ENCODE results near the gene TMC5. TPM values are rescaled to one million over a fixed set of nuclear protein-coding genes. Genes with fewer than 3 reads are reported as not detected.

Gene TMC5
- total RNA-seq, 1 experiment from 2014 or later: not detected

- H3K79me2 ChIP-seq (ENCODE audit: low read length): no peaks in the 10 kb centered on the region
- no peaks in the 10 kb centered on the region for H3K27me3 ChIP-seq (ENCODE audit: low read length)
- no peak overlapping the region for H3K27ac ChIP-seq (ENCODE audit: low read length)
- no peaks in the 10 kb centered on the region for H4K20me1 ChIP-seq (ENCODE audit: insufficient read depth, low read depth, low read length)
- no peak overlapping the region for H3K4me3 ChIP-seq (ENCODE audit: low read length)
- no peaks in the 10 kb centered on the region for H3K9me2 ChIP-seq (replicated peaks; ENCODE audit: insufficient read depth, low read length)
- no peak for DNase-seq
- H3K36me3 ChIP-seq (ENCODE audit: insufficient read depth, low read length): no peaks in the 10 kb centered on the region
- no peaks in the 10 kb centered on the region for H3K4me1 ChIP-seq (ENCODE audit: low read length)
- H3K4me2 ChIP-seq (ENCODE audit: low read depth, low read length, poor library complexity, severe bottlenecking): no peak overlapping the region
- H2AFZ ChIP-seq (ENCODE audit: low read length): no peak overlapping the region
- no peaks in the 10 kb centered on the region for H3K9me3 ChIP-seq (ENCODE audit: low read length)
- no peak overlapping the region for H3K9ac ChIP-seq (ENCODE audit: low read length)
These were observed 63.6 kb downstream of the TMC5 start for GRCh38 chr16:19481296-19481695.

DNA sequence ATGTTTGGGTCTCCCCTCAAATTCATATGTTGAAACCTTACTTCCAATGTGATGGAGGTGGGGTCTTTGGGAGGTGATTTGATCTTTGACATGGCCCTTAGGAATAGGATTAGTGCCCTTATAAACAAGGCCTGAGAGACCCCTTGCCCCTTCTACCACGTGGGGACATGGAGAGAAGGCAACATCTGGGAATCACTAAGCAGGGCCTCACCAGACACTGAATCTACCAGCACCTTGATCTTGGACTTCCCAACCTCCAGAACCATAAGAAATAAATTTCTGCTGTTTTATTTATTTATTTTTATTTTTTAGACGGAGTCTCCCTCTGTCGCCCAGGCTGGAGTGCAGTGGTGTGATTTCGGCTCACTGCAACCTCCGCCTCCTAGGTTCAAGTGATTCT lies 64.1 kb downstream of the TMC5 start:
- Histone ChIP-seq H3K9me2 (replicated peaks; ENCODE audit: insufficient read depth, low read length) (no peaks in the 10 kb centered on the region), H3K79me2 (ENCODE audit: low read length) (no peaks in the 10 kb centered on the region), H2AFZ (ENCODE audit: low read length) (no peak overlapping the region)

DNA sequence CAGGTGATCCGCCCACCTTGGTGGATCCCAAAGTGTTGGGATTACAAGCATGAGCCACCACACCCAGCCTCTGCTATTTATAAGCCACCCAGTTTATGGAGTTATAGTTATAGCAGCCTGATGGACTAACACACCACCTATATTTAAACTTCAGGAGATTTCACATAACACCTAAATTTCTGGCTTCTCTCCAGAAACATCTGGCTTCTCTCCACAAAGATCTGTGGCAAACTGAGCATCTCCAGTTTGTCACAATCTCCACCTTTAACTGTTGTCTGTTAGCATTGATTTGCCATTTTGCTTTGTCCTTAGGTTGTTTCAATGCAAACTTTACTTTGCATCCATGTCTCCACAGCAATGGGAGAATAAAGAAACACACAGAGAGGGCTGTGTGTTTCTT lies 64.6 kb downstream of the TMC5 start:
- Histone ChIP-seq H3K9me2 (replicated peaks; ENCODE audit: insufficient read depth, low read length) (no peaks in the 10 kb centered on the region), H3K4me2 (ENCODE audit: low read depth, low read length, poor library complexity, severe bottlenecking) (no peak overlapping the region), H3K27me3 (ENCODE audit: low read length) (no peaks in the 10 kb centered on the region), H3K79me2 (ENCODE audit: low read length) (no peaks in the 10 kb centered on the region), H2AFZ (ENCODE audit: low read length) (no peak overlapping the region), H3K36me3 (ENCODE audit: insufficient read depth, low read length) (no peaks in the 10 kb centered on the region), H3K4me3 (ENCODE audit: low read length) (no peak overlapping the region), H3K9me3 (ENCODE audit: low read length) (no peaks in the 10 kb centered on the region), H4K20me1 (ENCODE audit: insufficient read depth, low read depth, low read length) (no peaks in the 10 kb centered on the region), H3K27ac (ENCODE audit: low read length) (no peak overlapping the region), H3K4me1 (ENCODE audit: low read length) (no peaks in the 10 kb centered on the region), H3K9ac (ENCODE audit: low read length) (no peak overlapping the region)
- no peak for DNase-seq

More for the DNA sequence above, 64.1 kb downstream of the TMC5 start:
- H3K9me3 ChIP-seq (ENCODE audit: low read length): no peaks in the 10 kb centered on the region
- H3K4me3 ChIP-seq (ENCODE audit: low read length): no peak overlapping the region
- no peaks in the 10 kb centered on the region for H3K27me3 ChIP-seq (ENCODE audit: low read length)
- no peaks in the 10 kb centered on the region for H4K20me1 ChIP-seq (ENCODE audit: insufficient read depth, low read depth, low read length)
- H3K9ac ChIP-seq (ENCODE audit: low read length): no peak overlapping the region
- H3K36me3 ChIP-seq (ENCODE audit: insufficient read depth, low read length): no peaks in the 10 kb centered on the region
- no peaks in the 10 kb centered on the region for H3K4me1 ChIP-seq (ENCODE audit: low read length)
- no peak overlapping the region for H3K27ac ChIP-seq (ENCODE audit: low read length)
- H3K4me2 ChIP-seq (ENCODE audit: low read depth, low read length, poor library complexity, severe bottlenecking): no peak overlapping the region
- DNase-seq: no peak

- Histone ChIP-seq H3K79me2 (ENCODE audit: low read length) (no peaks in the 10 kb centered on the region), H4K20me1 (ENCODE audit: insufficient read depth, low read depth, low read length) (no peaks in the 10 kb centered on the region), H3K27ac (ENCODE audit: low read length) (no peak overlapping the region), H3K9me2 (replicated peaks; ENCODE audit: insufficient read depth, low read length) (no peaks in the 10 kb centered on the region), H3K4me1 (ENCODE audit: low read length) (no peaks in the 10 kb centered on the region), H3K9me3 (ENCODE audit: low read length) (no peaks in the 10 kb centered on the region), H3K4me3 (ENCODE audit: low read length) (no peak overlapping the region), H3K36me3 (ENCODE audit: insufficient read depth, low read length) (no peaks in the 10 kb centered on the region), H2AFZ (ENCODE audit: low read length) (no peak overlapping the region), H3K4me2 (ENCODE audit: low read depth, low read length, poor library complexity, severe bottlenecking) (no peak overlapping the region), H3K27me3 (ENCODE audit: low read length) (no peaks in the 10 kb centered on the region), H3K9ac (ENCODE audit: low read length) (no peak overlapping the region)
- no peak for DNase-seq
These were observed 66.4 kb downstream of the TMC5 start for GRCh38 chr16:19484096-19484495.

- DNase-seq: no peak
- Histone ChIP-seq H3K27me3 (ENCODE audit: low read length) (no peaks in the 10 kb centered on the region), H3K4me1 (ENCODE audit: low read length) (no peaks in the 10 kb centered on the region), H3K9me2 (replicated peaks; ENCODE audit: insufficient read depth, low read length) (no peaks in the 10 kb centered on the region), H2AFZ (ENCODE audit: low read length) (no peak overlapping the region), H3K27ac (ENCODE audit: low read length) (no peak overlapping the region), H3K4me3 (ENCODE audit: low read length) (no peak overlapping the region), H4K20me1 (ENCODE audit: insufficient read depth, low read depth, low read length) (no peaks in the 10 kb centered on the region), H3K9ac (ENCODE audit: low read length) (no peak overlapping the region), H3K4me2 (ENCODE audit: low read depth, low read length, poor library complexity, severe bottlenecking) (no peak overlapping the region), H3K36me3 (ENCODE audit: insufficient read depth, low read length) (no peaks in the 10 kb centered on the region), H3K79me2 (ENCODE audit: low read length) (no peaks in the 10 kb centered on the region), H3K9me3 (ENCODE audit: low read length) (no peaks in the 10 kb centered on the region)
These were observed 67.9 kb downstream of the TMC5 start for GRCh38 chr16:19485611-19486010.

DNA sequence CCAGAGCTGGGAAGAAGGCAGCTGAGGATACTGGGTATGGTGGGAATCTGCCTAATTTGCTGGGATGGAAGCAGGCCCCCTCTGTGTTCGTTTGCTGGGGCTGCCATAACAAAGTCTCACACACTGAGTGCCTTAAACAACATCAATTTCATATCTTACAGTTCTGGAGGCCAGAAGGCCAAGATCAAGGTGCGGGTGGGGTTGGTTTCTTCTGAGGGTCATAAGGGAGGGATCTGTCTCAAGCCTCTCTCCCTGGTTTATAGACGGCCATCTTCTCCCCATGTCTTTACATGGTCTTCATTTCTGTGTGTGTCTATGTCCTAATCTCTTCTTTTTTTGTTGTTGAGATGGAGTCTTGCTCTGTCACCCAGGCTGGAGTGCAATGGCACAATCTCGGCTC lies 68.4 kb downstream of the TMC5 start:
- Histone ChIP-seq H3K36me3 (ENCODE audit: insufficient read depth, low read length) (no peaks in the 10 kb centered on the region), H3K27me3 (ENCODE audit: low read length) (no peaks in the 10 kb centered on the region), H4K20me1 (ENCODE audit: insufficient read depth, low read depth, low read length) (no peaks in the 10 kb centered on the region), H2AFZ (ENCODE audit: low read length) (no peak overlapping the region), H3K4me1 (ENCODE audit: low read length) (no peaks in the 10 kb centered on the region), H3K9ac (ENCODE audit: low read length) (no peak overlapping the region), H3K4me3 (ENCODE audit: low read length) (no peak overlapping the region), H3K27ac (ENCODE audit: low read length) (no peak overlapping the region), H3K9me3 (ENCODE audit: low read length) (no peaks in the 10 kb centered on the region), H3K9me2 (replicated peaks; ENCODE audit: insufficient read depth, low read length) (no peaks in the 10 kb centered on the region), H3K79me2 (ENCODE audit: low read length) (no peaks in the 10 kb centered on the region), H3K4me2 (ENCODE audit: low read depth, low read length, poor library complexity, severe bottlenecking) (no peak overlapping the region)
- no peak for DNase-seq

- no peak overlapping the region for H2AFZ ChIP-seq (ENCODE audit: low read length)
- H3K4me1 ChIP-seq (ENCODE audit: low read length): no peaks in the 10 kb centered on the region
- H3K27ac ChIP-seq (ENCODE audit: low read length): no peak overlapping the region
- no peak overlapping the region for H3K4me3 ChIP-seq (ENCODE audit: low read length)
- no peaks in the 10 kb centered on the region for H3K36me3 ChIP-seq (ENCODE audit: insufficient read depth, low read length)
- H3K27me3 ChIP-seq (ENCODE audit: low read length): no peaks in the 10 kb centered on the region
- no peaks in the 10 kb centered on the region for H4K20me1 ChIP-seq (ENCODE audit: insufficient read depth, low read depth, low read length)
- peak; percentile 47 for DNase-seq
- H3K9me2 ChIP-seq (replicated peaks; ENCODE audit: insufficient read depth, low read length): no peaks in the 10 kb centered on the region
- no peak overlapping the region for H3K9ac ChIP-seq (ENCODE audit: low read length)
- H3K9me3 ChIP-seq (ENCODE audit: low read length): no peaks in the 10 kb centered on the region
- H3K4me2 ChIP-seq (ENCODE audit: low read depth, low read length, poor library complexity, severe bottlenecking): no peak overlapping the region
- H3K79me2 ChIP-seq (ENCODE audit: low read length): no peaks in the 10 kb centered on the region
These were observed 69.2 kb downstream of the TMC5 start for GRCh38 chr16:19486750-19487325.

GRCh38 chr16:19488213-19488640 lies 70.5 kb downstream of the TMC5 start:
- Histone ChIP-seq H3K27me3 (ENCODE audit: low read length) (no peaks in the 10 kb centered on the region), H2AFZ (ENCODE audit: low read length) (no peak overlapping the region), H3K4me2 (ENCODE audit: low read depth, low read length, poor library complexity, severe bottlenecking) (no peak overlapping the region), H3K36me3 (ENCODE audit: insufficient read depth, low read length) (no peaks in the 10 kb centered on the region), H3K9me3 (ENCODE audit: low read length) (no peaks in the 10 kb centered on the region), H3K9ac (ENCODE audit: low read length) (no peak overlapping the region), H3K4me1 (ENCODE audit: low read length) (no peaks in the 10 kb centered on the region), H3K79me2 (ENCODE audit: low read length) (no peaks in the 10 kb centered on the region), H3K4me3 (ENCODE audit: low read length) (no peak overlapping the region), H4K20me1 (ENCODE audit: insufficient read depth, low read depth, low read length) (no peaks in the 10 kb centered on the region), H3K9me2 (replicated peaks; ENCODE audit: insufficient read depth, low read length) (no peaks in the 10 kb centered on the region), H3K27ac (ENCODE audit: low read length) (no peak overlapping the region)
- DNase-seq: no peak

- Histone ChIP-seq H3K9ac (ENCODE audit: low read length) (no peak overlapping the region), H3K79me2 (ENCODE audit: low read length) (no peaks in the 10 kb centered on the region), H3K36me3 (ENCODE audit: insufficient read depth, low read length) (no peaks in the 10 kb centered on the region), H3K9me2 (replicated peaks; ENCODE audit: insufficient read depth, low read length) (no peaks in the 10 kb centered on the region), H3K4me1 (ENCODE audit: low read length) (peaks cover 8% of the 10 kb centered on the region), H3K27ac (ENCODE audit: low read length) (no peak overlapping the region), H3K4me2 (ENCODE audit: low read depth, low read length, poor library complexity, severe bottlenecking) (no peak overlapping the region), H2AFZ (ENCODE audit: low read length) (no peak overlapping the region), H3K4me3 (ENCODE audit: low read length) (no peak overlapping the region), H4K20me1 (ENCODE audit: insufficient read depth, low read depth, low read length) (no peaks in the 10 kb centered on the region), H3K9me3 (ENCODE audit: low read length) (no peaks in the 10 kb centered on the region), H3K27me3 (ENCODE audit: low read length) (no peaks in the 10 kb centered on the region)
- no peak for DNase-seq
These were observed 72.9 kb downstream of the TMC5 start for GRCh38 chr16:19490619-19491018.
